Brain pericyte (primary cell): ENCODE results near the gene TIMP4.

Experiments used
- DNase-seq: peaks from one replicate; pipeline ENCODE4 v3.0.0-alpha.2; 2012; ENCODE audit warnings: low read depth, low spot score

TIMP4 gene

GRCh38 chr3:12185172-12185710, 26.5 kb upstream of the TIMP4 start:
- DNase-seq: no peak

DNA sequence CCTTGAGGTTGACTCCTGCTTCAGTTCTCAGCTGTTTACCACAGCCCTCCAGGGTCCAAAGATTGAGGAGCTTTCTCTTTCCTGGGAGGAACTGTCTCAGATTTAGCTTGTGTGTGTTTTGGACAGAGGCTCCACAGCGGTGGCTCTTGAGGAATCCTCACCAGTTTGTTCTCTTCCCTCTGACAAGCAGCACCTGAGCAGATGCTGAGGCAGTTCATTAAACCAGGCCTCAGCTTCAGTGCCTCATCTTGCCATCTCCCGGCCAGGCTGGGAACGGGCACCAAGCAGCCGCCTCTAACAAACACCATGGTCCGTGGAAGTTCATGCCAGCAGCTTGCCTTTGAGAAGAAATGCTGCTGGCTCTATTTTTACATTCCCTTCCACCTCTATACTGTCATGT, 25.8 kb upstream of the TIMP4 start:
- no peak for DNase-seq

DNA sequence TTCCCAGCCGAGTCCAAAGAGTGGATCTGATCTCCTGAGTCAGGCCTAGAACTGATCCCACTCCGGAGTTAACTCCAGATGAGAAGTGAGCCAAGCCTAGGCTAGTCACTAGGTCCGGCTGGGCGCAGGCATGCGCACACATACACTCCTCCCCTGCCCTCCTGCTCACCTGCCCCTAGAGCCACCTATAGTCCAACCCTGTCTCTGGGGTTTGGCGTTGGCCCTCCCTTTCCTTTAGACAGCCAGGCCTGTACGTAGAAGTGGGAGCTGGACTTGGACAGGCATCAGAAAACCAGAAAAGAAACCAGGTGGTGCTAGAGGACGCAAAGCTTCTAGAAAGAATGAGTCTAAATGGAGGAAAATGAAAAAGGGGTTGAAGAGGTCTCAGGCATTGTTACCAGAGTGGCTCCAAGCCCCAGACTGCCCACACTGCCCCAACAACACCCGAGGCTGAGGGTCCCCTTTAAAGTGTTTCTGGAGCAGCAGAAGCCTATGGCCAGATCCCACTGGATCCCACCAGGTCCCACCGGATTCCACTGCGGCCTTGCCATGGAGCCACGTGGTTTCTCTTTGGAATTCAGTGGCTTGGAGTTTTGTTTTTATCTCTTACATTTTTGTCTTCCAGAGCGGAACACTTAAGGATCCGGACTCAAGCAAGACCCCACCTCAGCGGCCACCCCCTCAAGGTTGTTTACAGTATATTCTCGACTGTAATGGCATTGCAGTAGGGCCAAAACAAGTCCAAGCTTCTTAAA, 24.2 kb upstream of the TIMP4 start:
- DNase-seq: no peak

GRCh38 chr3:12181806-12182205, 23.1 kb upstream of the TIMP4 start:
- DNase-seq: no peak

GRCh38 chr3:12181301-12181700, 22.6 kb upstream of the TIMP4 start:
- DNase-seq: no peak

- no peak for DNase-seq
Measured at GRCh38 chr3:12180631-12181030, 21.9 kb upstream of the TIMP4 start.

GRCh38 chr3:12180218-12180617, 21.5 kb upstream of the TIMP4 start:
- DNase-seq: no peak

- no peak for DNase-seq
Measured at GRCh38 chr3:12179441-12179840, 20.7 kb upstream of the TIMP4 start.

DNA sequence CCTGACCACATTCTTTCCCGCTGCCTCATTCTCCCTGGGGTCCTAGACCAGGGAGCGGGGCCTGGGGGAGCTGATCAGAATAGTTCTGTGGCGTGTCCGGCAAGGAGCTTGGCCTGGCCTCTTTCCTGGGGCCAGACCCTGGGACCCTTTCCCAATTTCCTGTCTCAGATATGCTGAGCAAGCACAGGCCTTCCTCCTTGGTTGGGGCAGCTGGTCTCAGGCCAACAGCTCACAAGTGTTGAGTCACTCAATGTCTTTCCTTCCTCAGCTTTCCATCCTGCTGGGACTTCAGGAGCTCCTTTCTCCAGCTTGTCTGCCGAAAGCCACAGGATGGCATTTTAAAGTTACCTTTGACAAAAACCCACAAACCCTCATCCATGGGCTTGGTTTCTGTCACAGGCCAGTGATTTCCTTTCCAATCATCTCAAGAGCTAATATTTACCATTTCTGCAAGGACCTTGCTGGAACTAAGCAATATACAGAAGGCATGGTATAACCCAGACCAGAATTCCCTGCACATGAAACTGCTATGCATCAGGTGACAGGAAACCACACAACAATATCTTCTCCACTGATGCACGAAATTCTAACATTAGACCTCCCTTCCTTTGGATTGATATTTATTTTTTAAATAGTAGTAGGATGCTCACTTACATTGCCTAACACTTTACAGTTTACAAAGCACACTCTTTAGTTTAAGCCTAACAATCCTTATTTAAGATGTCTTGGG, 19.5 kb upstream of the TIMP4 start:
- no peak for DNase-seq

- DNase-seq: no peak
Measured at GRCh38 chr3:12177126-12177525, 18.4 kb upstream of the TIMP4 start.

DNA sequence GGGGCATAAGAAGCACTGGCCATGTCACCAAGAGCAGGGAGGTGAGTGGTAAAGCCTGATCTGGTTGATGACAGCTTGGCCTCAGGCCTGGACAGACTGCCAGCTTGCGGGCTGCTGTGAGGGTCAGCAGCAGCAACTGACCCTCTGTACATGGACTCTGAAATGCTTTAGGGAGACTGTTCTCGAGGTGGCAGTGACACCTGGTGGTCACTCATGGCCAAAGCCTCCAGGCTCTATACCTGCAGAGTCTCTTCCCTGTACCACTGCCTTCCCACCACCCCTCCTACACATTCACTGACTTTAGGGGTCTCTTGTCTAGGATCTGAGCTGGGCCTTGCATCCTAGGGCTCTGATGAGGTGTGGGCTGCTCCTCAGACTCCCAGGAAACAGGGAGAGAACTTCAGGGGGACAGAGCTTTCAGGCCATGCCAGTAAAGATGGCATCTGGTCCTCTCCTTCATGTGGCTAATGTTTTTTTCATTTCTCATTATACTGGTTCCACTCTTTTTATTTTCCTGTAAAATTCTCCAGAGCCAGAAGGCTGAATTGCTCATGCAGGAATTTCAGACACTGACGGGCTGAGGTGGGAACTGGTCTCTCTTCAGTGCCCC, 17.2 kb upstream of the TIMP4 start:
- DNase-seq: no peak

GRCh38 chr3:12175137-12175593, 16.5 kb upstream of the TIMP4 start:
- no peak for DNase-seq

GRCh38 chr3:12170207-12170606, 11.5 kb upstream of the TIMP4 start:
- DNase-seq: no peak

DNA sequence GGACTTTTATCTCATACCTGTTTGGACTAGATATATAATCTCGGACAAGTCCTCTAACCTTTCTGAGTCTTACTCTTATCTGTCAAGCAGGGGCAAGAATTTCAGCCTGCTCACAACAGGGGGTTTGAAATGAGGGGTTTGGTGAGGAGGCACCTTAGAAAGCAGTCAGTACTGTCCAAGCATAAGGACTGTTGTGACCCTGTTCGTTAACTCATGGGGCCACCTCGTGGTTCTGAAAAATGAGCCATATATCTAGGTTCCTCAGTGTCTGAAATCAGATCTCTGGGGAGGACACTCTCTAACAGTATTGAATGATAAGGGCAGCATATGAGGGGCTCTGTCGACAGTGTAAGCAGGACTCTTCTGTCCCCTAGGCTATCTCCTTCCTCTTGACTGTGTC, 7.2 kb upstream of the TIMP4 start:
- DNase-seq: no peak

DNA sequence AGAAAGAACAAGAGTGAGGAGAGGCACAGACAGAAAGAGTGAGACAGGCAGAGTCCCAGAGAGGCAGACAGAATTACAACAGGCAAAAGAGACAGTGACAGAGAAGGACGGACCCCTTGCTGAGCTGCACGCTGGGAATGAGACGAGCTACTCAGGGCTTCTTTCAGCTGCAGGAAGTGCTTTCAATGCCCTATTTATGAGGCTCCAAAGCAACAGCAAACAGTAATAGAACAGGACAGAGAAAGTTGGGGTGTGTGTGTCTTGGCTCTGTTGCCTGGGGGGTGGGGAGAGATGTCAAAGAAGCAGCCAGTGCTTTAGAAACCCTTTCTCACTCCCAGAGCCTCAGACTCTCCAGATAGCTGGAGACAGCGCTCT, 502 bp upstream of the TIMP4 start:
- DNase-seq: no peak

GRCh38 chr3:12157026-12157425, 1.7 kb downstream of the TIMP4 start:
- DNase-seq: no peak

DNA sequence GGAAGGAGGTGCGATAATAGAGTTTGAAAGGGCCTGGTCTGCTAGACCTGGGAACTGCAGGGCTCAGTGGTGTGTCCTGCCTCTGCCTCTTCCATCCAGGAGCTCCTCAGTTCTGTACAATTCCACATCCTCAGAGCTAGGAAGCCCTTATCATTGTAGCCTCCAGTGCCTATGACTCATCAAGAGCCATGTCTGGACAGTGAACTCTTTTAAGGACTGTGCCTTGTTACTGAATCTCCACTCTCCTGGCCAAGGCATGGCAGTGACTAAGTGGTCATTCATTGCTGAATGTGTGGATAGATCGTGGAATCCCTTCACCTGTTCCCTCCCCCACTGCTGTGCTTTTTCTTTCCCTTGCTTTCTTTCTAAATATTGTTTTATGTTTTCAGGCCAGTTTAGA, 2.9 kb downstream of the TIMP4 start:
- DNase-seq: no peak

DNA sequence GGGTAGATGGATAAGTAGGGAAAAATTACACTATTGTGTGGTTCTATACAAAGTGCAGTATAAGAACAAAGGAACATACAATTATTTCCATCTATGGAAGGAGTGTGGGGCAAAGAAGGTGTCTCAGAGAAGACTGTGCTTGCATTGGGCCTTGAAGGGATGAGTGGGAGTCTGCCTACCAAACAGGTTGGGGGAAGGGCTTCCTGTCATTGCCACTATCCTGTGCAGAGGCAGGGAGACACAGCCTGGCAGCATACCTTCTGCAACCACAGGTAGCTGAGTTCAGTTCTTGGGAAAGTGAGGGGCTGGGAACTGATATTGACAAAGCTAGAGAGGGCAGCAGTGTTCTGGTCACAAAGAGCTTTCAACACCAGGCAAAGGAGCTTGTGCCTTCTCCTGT, 3.4 kb downstream of the TIMP4 start:
- no peak for DNase-seq

- DNase-seq: no peak
Measured at GRCh38 chr3:12154151-12154550, 4.6 kb downstream of the TIMP4 start.

DNA sequence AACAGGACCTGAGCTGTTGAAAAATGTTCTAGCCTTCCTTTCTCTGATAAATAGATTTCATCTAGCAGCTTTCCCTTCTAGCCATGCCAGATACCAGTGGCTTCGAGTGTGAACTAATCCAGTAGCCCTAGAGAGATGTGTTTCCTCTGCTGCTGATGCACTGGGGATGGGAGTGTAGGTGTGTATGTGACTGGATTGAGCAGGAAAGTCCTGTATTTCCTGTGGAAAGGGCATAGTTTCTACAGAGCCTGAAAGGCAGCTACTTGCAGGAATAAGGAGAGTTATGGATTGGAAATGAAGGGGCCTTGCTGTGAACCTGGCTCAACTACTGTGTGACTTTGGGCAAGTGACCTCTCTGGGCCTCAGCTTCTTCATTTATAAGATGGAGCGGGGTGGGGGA, 8.6 kb downstream of the TIMP4 start:
- DNase-seq: no peak

GRCh38 chr3:12149029-12149428, 9.7 kb downstream of the TIMP4 start:
- DNase-seq: no peak

- DNase-seq: no peak
Measured at GRCh38 chr3:12148183-12148940, 10.3 kb downstream of the TIMP4 start.
